ENCODE data around the gene NRCAM.

The NRCAM gene

GRCh38 chr7:108316708-108317107, 139.5 kb downstream of the NRCAM start:
- no peaks in the 10 kb centered on the region for H3K9me3 ChIP-seq (ENCODE audit: control insufficient read depth in 1 of 2, low read length in 2 of 2)
- no peak overlapping the region for H3K27ac ChIP-seq (ENCODE audit: low read depth, low read length)
- no peak overlapping the region for H3K4me3 ChIP-seq (ENCODE audit: low read depth in 1 of 2, low read length in 2 of 2)
- no peak overlapping the region for H3K9ac ChIP-seq (ENCODE audit: low read depth in 1 of 2, low read length in 2 of 2)
- no peaks in the 10 kb centered on the region for H3K27me3 ChIP-seq (ENCODE audit: control insufficient read depth in 1 of 2, insufficient read depth in 2 of 2, low read length in 2 of 2)
- H3K4me1 ChIP-seq (ENCODE audit: control insufficient read depth in 1 of 2, insufficient read depth in 2 of 2, low read length in 2 of 2), result no peaks in the 10 kb centered on the region
- H3K36me3 ChIP-seq (ENCODE audit: control insufficient read depth in 1 of 2, insufficient read depth in 2 of 2, low read length in 2 of 2), result no peaks in the 10 kb centered on the region

- Histone ChIP-seq H3K9ac (ENCODE audit: low read depth in 1 of 2, low read length in 2 of 2) (no peak overlapping the region), H3K27me3 (ENCODE audit: control insufficient read depth in 1 of 2, insufficient read depth in 2 of 2, low read length in 2 of 2) (no peaks in the 10 kb centered on the region), H3K36me3 (ENCODE audit: control insufficient read depth in 1 of 2, insufficient read depth in 2 of 2, low read length in 2 of 2) (no peaks in the 10 kb centered on the region), H3K9me3 (ENCODE audit: control insufficient read depth in 1 of 2, low read length in 2 of 2) (no peaks in the 10 kb centered on the region), H3K4me1 (ENCODE audit: control insufficient read depth in 1 of 2, insufficient read depth in 2 of 2, low read length in 2 of 2) (no peaks in the 10 kb centered on the region), H3K4me3 (ENCODE audit: low read depth in 1 of 2, low read length in 2 of 2) (no peak overlapping the region), H3K27ac (ENCODE audit: low read depth, low read length) (no peak overlapping the region)
Observed at GRCh38 chr7:108314551-108314950, 141.7 kb downstream of the NRCAM start.

GRCh38 chr7:108314049-108314448, 142.2 kb downstream of the NRCAM start:
- H3K4me3 ChIP-seq (ENCODE audit: low read depth in 1 of 2, low read length in 2 of 2), result no peak overlapping the region
- H3K9me3 ChIP-seq (ENCODE audit: control insufficient read depth in 1 of 2, low read length in 2 of 2), result no peaks in the 10 kb centered on the region
- H3K27me3 ChIP-seq (ENCODE audit: control insufficient read depth in 1 of 2, insufficient read depth in 2 of 2, low read length in 2 of 2), result no peaks in the 10 kb centered on the region
- no peak overlapping the region for H3K27ac ChIP-seq (ENCODE audit: low read depth, low read length)
- no peaks in the 10 kb centered on the region for H3K4me1 ChIP-seq (ENCODE audit: control insufficient read depth in 1 of 2, insufficient read depth in 2 of 2, low read length in 2 of 2)
- H3K9ac ChIP-seq (ENCODE audit: low read depth in 1 of 2, low read length in 2 of 2), result no peak overlapping the region
- H3K36me3 ChIP-seq (ENCODE audit: control insufficient read depth in 1 of 2, insufficient read depth in 2 of 2, low read length in 2 of 2), result no peaks in the 10 kb centered on the region

GRCh38 chr7:108313086-108313485, 143.2 kb downstream of the NRCAM start:
- H3K4me1 ChIP-seq (ENCODE audit: control insufficient read depth in 1 of 2, insufficient read depth in 2 of 2, low read length in 2 of 2), result no peaks in the 10 kb centered on the region
- H3K27ac ChIP-seq (ENCODE audit: low read depth, low read length), result no peak overlapping the region

GRCh38 chr7:108311446-108312168, 144.6 kb downstream of the NRCAM start:
- Histone ChIP-seq H3K4me3 (ENCODE audit: low read depth in 1 of 2, low read length in 2 of 2) (no peak overlapping the region), H3K27ac (ENCODE audit: low read depth, low read length) (no peak overlapping the region), H3K36me3 (ENCODE audit: control insufficient read depth in 1 of 2, insufficient read depth in 2 of 2, low read length in 2 of 2) (no peaks in the 10 kb centered on the region), H3K4me1 (ENCODE audit: control insufficient read depth in 1 of 2, insufficient read depth in 2 of 2, low read length in 2 of 2) (no peaks in the 10 kb centered on the region), H3K9me3 (ENCODE audit: control insufficient read depth in 1 of 2, low read length in 2 of 2) (no peaks in the 10 kb centered on the region), H3K27me3 (ENCODE audit: control insufficient read depth in 1 of 2, insufficient read depth in 2 of 2, low read length in 2 of 2) (no peaks in the 10 kb centered on the region), H3K9ac (ENCODE audit: low read depth in 1 of 2, low read length in 2 of 2) (no peak overlapping the region)

More at GRCh38 chr7:108313086-108313485, 143.2 kb downstream of the NRCAM start:
- no peaks in the 10 kb centered on the region for H3K9me3 ChIP-seq (ENCODE audit: control insufficient read depth in 1 of 2, low read length in 2 of 2)
- H3K36me3 ChIP-seq (ENCODE audit: control insufficient read depth in 1 of 2, insufficient read depth in 2 of 2, low read length in 2 of 2), result no peaks in the 10 kb centered on the region
- no peaks in the 10 kb centered on the region for H3K27me3 ChIP-seq (ENCODE audit: control insufficient read depth in 1 of 2, insufficient read depth in 2 of 2, low read length in 2 of 2)
- no peak overlapping the region for H3K9ac ChIP-seq (ENCODE audit: low read depth in 1 of 2, low read length in 2 of 2)
- no peak overlapping the region for H3K4me3 ChIP-seq (ENCODE audit: low read depth in 1 of 2, low read length in 2 of 2)

GRCh38 chr7:108310351-108310750, 145.9 kb downstream of the NRCAM start:
- Histone ChIP-seq H3K4me1 (ENCODE audit: control insufficient read depth in 1 of 2, insufficient read depth in 2 of 2, low read length in 2 of 2) (no peaks in the 10 kb centered on the region), H3K27me3 (ENCODE audit: control insufficient read depth in 1 of 2, insufficient read depth in 2 of 2, low read length in 2 of 2) (no peaks in the 10 kb centered on the region), H3K9ac (ENCODE audit: low read depth in 1 of 2, low read length in 2 of 2) (no peak overlapping the region), H3K4me3 (ENCODE audit: low read depth in 1 of 2, low read length in 2 of 2) (no peak overlapping the region), H3K9me3 (ENCODE audit: control insufficient read depth in 1 of 2, low read length in 2 of 2) (no peaks in the 10 kb centered on the region), H3K36me3 (ENCODE audit: control insufficient read depth in 1 of 2, insufficient read depth in 2 of 2, low read length in 2 of 2) (no peaks in the 10 kb centered on the region), H3K27ac (ENCODE audit: low read depth, low read length) (no peak overlapping the region)

- H3K4me1 ChIP-seq (ENCODE audit: control insufficient read depth in 1 of 2, insufficient read depth in 2 of 2, low read length in 2 of 2), result no peaks in the 10 kb centered on the region
- no peaks in the 10 kb centered on the region for H3K36me3 ChIP-seq (ENCODE audit: control insufficient read depth in 1 of 2, insufficient read depth in 2 of 2, low read length in 2 of 2)
- H3K9ac ChIP-seq (ENCODE audit: low read depth in 1 of 2, low read length in 2 of 2), result no peak overlapping the region
- H3K27me3 ChIP-seq (ENCODE audit: control insufficient read depth in 1 of 2, insufficient read depth in 2 of 2, low read length in 2 of 2), result no peaks in the 10 kb centered on the region
- no peak overlapping the region for H3K27ac ChIP-seq (ENCODE audit: low read depth, low read length)
- H3K9me3 ChIP-seq (ENCODE audit: control insufficient read depth in 1 of 2, low read length in 2 of 2), result no peaks in the 10 kb centered on the region
- no peak overlapping the region for H3K4me3 ChIP-seq (ENCODE audit: low read depth in 1 of 2, low read length in 2 of 2)
Observed at GRCh38 chr7:108308903-108309302, 147.3 kb downstream of the NRCAM start.

GRCh38 chr7:108308276-108308675, 148.0 kb downstream of the NRCAM start:
- Histone ChIP-seq H3K9ac (ENCODE audit: low read depth in 1 of 2, low read length in 2 of 2) (no peak overlapping the region), H3K27me3 (ENCODE audit: control insufficient read depth in 1 of 2, insufficient read depth in 2 of 2, low read length in 2 of 2) (no peaks in the 10 kb centered on the region), H3K4me1 (ENCODE audit: control insufficient read depth in 1 of 2, insufficient read depth in 2 of 2, low read length in 2 of 2) (no peaks in the 10 kb centered on the region), H3K4me3 (ENCODE audit: low read depth in 1 of 2, low read length in 2 of 2) (no peak overlapping the region), H3K27ac (ENCODE audit: low read depth, low read length) (no peak overlapping the region), H3K9me3 (ENCODE audit: control insufficient read depth in 1 of 2, low read length in 2 of 2) (no peaks in the 10 kb centered on the region), H3K36me3 (ENCODE audit: control insufficient read depth in 1 of 2, insufficient read depth in 2 of 2, low read length in 2 of 2) (no peaks in the 10 kb centered on the region)

- Histone ChIP-seq H3K4me1 (ENCODE audit: control insufficient read depth in 1 of 2, insufficient read depth in 2 of 2, low read length in 2 of 2) (no peaks in the 10 kb centered on the region), H3K27ac (ENCODE audit: low read depth, low read length) (no peak overlapping the region), H3K27me3 (ENCODE audit: control insufficient read depth in 1 of 2, insufficient read depth in 2 of 2, low read length in 2 of 2) (no peaks in the 10 kb centered on the region), H3K4me3 (ENCODE audit: low read depth in 1 of 2, low read length in 2 of 2) (no peak overlapping the region), H3K9ac (ENCODE audit: low read depth in 1 of 2, low read length in 2 of 2) (no peak overlapping the region), H3K9me3 (ENCODE audit: control insufficient read depth in 1 of 2, low read length in 2 of 2) (no peaks in the 10 kb centered on the region), H3K36me3 (ENCODE audit: control insufficient read depth in 1 of 2, insufficient read depth in 2 of 2, low read length in 2 of 2) (no peaks in the 10 kb centered on the region)
Observed at GRCh38 chr7:108307595-108307994, 148.6 kb downstream of the NRCAM start.

GRCh38 chr7:108307194-108307593, 149.0 kb downstream of the NRCAM start:
- Histone ChIP-seq H3K4me3 (ENCODE audit: low read depth in 1 of 2, low read length in 2 of 2) (no peak overlapping the region), H3K27ac (ENCODE audit: low read depth, low read length) (no peak overlapping the region), H3K4me1 (ENCODE audit: control insufficient read depth in 1 of 2, insufficient read depth in 2 of 2, low read length in 2 of 2) (no peaks in the 10 kb centered on the region), H3K36me3 (ENCODE audit: control insufficient read depth in 1 of 2, insufficient read depth in 2 of 2, low read length in 2 of 2) (no peaks in the 10 kb centered on the region), H3K9me3 (ENCODE audit: control insufficient read depth in 1 of 2, low read length in 2 of 2) (no peaks in the 10 kb centered on the region), H3K27me3 (ENCODE audit: control insufficient read depth in 1 of 2, insufficient read depth in 2 of 2, low read length in 2 of 2) (no peaks in the 10 kb centered on the region), H3K9ac (ENCODE audit: low read depth in 1 of 2, low read length in 2 of 2) (no peak overlapping the region)
